Retina (tissue), 1 donor: ENCODE measurements around the gene MCCD1.

Experiments
- DNase-seq: peaks from one replicate; pipeline ENCODE4 v3.0.0-alpha.2; 2016

MCCD1 gene

DNA sequence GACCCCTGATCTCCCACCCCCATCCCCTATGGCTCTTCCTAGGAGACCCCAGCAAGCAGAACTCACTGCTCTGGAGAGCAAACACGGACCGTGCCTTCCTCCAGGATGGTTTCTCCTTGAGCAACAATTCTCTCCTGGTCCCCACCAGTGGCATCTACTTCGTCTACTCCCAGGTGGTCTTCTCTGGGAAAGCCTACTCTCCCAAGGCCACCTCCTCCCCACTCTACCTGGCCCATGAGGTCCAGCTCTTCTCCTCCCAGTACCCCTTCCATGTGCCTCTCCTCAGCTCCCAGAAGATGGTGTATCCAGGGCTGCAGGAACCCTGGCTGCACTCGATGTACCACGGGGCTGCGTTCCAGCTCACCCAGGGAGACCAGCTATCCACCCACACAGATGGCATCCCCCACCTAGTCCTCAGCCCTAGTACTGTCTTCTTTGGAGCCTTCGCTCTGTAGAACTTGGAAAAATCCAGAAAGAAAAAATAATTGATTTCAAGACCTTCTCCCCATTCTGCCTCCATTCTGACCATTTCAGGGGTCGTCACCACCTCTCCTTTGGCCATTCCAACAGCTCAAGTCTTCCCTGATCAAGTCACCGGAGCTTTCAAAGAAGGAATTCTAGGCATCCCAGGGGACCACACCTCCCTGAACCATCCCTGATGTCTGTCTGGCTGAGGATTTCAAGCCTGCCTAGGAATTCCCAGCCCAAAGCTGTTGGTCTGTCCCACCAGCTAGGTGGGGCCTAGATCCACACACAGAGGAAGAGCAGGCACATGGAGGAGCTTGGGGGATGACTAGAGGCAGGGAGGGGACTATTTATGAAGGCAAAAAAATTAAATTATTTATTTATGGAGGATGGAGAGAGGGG, 44.7 kb downstream of the MCCD1 start:
- no peak for DNase-seq

DNA sequence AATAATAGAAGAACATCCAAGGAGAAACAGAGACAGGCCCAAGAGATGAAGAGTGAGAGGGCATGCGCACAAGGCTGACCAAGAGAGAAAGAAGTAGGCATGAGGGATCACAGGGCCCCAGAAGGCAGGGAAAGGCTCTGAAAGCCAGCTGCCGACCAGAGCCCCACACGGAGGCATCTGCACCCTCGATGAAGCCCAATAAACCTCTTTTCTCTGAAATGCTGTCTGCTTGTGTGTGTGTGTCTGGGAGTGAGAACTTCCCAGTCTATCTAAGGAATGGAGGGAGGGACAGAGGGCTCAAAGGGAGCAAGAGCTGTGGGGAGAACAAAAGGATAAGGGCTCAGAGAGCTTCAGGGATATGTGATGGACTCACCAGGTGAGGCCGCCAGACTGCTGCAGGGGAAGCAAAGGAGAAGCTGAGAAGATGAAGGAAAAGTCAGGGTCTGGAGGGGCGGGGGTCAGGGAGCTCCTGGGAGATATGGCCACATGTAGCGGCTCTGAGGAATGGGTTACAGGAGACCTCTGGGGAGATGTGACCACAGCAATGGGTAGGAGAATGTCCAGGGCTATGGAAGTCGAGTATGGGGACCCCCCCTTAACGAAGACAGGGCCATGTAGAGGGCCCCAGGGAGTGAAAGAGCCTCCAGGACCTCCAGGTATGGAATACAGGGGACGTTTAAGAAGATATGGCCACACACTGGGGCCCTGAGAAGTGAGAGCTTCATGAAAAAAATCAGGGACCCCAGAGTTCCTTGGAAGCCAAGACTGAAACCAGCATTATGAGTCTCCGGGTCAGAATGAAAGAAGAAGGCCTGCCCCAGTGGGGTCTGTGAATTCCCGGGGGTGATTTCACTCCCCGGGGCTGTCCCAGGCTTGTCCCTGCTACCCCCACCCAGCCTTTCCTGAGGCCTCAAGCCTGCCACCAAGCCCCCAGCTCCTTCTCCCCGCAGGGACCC, 45.6 kb downstream of the MCCD1 start:
- DNase-seq = no peak

DNA sequence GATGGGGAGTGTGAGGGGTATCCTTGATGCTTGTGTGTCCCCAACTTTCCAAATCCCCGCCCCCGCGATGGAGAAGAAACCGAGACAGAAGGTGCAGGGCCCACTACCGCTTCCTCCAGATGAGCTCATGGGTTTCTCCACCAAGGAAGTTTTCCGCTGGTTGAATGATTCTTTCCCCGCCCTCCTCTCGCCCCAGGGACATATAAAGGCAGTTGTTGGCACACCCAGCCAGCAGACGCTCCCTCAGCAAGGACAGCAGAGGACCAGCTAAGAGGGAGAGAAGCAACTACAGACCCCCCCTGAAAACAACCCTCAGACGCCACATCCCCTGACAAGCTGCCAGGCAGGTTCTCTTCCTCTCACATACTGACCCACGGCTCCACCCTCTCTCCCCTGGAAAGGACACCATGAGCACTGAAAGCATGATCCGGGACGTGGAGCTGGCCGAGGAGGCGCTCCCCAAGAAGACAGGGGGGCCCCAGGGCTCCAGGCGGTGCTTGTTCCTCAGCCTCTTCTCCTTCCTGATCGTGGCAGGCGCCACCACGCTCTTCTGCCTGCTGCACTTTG, 46.7 kb downstream of the MCCD1 start, which contains the start of gene TNF:
Gene TNF (plus strand): TSS at position 231 of the 567 bp plus-strand sequence. CDS start 177 bp downstream, at position 408.
- DNase-seq = no peak

DNA sequence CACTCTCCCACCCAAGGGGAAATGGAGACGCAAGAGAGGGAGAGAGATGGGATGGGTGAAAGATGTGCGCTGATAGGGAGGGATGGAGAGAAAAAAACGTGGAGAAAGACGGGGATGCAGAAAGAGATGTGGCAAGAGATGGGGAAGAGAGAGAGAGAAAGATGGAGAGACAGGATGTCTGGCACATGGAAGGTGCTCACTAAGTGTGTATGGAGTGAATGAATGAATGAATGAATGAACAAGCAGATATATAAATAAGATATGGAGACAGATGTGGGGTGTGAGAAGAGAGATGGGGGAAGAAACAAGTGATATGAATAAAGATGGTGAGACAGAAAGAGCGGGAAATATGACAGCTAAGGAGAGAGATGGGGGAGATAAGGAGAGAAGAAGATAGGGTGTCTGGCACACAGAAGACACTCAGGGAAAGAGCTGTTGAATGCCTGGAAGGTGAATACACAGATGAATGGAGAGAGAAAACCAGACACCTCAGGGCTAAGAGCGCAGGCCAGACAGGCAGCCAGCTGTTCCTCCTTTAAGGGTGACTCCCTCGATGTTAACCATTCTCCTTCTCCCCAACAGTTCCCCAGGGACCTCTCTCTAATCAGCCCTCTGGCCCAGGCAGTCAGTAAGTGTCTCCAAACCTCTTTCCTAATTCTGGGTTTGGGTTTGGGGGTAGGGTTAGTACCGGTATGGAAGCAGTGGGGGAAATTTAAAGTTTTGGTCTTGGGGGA, 47.4 kb downstream of the MCCD1 start:
- DNase-seq = no peak

DNA sequence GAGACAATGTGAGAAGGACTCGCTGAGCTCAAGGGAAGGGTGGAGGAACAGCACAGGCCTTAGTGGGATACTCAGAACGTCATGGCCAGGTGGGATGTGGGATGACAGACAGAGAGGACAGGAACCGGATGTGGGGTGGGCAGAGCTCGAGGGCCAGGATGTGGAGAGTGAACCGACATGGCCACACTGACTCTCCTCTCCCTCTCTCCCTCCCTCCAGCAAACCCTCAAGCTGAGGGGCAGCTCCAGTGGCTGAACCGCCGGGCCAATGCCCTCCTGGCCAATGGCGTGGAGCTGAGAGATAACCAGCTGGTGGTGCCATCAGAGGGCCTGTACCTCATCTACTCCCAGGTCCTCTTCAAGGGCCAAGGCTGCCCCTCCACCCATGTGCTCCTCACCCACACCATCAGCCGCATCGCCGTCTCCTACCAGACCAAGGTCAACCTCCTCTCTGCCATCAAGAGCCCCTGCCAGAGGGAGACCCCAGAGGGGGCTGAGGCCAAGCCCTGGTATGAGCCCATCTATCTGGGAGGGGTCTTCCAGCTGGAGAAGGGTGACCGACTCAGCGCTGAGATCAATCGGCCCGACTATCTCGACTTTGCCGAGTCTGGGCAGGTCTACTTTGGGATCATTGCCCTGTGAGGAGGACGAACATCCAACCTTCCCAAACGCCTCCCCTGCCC, 48.3 kb downstream of the MCCD1 start:
- no peak for DNase-seq

DNA sequence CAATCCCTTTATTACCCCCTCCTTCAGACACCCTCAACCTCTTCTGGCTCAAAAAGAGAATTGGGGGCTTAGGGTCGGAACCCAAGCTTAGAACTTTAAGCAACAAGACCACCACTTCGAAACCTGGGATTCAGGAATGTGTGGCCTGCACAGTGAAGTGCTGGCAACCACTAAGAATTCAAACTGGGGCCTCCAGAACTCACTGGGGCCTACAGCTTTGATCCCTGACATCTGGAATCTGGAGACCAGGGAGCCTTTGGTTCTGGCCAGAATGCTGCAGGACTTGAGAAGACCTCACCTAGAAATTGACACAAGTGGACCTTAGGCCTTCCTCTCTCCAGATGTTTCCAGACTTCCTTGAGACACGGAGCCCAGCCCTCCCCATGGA, 48.8 kb downstream of the MCCD1 start:
- no peak for DNase-seq

DNA sequence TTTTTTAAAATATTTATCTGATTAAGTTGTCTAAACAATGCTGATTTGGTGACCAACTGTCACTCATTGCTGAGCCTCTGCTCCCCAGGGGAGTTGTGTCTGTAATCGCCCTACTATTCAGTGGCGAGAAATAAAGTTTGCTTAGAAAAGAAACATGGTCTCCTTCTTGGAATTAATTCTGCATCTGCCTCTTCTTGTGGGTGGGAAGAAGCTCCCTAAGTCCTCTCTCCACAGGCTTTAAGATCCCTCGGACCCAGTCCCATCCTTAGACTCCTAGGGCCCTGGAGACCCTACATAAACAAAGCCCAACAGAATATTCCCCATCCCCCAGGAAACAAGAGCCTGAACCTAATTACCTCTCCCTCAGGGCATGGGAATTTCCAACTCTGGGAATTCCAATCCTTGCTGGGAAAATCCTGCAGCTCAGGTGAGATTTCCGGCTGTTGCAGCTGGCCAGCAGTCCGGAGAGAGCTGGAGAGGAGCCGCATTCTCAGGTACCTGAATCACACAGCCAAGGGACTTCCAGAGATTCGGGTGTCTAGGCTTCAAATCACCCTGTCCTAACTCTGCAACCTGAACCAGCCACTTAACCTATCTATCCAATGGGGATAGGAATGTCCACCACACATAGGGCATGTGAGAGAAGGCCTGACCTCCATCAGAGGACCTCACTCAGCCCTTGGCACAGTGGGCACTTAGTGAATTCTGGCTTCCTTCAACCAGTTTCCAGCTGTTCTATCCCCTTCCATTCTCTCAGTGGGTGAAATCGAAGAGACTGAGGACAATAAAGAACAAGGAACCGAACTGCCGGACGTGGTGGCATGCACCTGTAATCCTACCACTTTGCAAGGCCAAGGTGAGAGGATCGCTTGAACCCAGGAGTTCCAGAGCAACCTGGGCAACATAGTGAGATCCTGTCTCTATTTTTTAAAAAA, 49.7 kb downstream of the MCCD1 start:
- no peak for DNase-seq

DNA sequence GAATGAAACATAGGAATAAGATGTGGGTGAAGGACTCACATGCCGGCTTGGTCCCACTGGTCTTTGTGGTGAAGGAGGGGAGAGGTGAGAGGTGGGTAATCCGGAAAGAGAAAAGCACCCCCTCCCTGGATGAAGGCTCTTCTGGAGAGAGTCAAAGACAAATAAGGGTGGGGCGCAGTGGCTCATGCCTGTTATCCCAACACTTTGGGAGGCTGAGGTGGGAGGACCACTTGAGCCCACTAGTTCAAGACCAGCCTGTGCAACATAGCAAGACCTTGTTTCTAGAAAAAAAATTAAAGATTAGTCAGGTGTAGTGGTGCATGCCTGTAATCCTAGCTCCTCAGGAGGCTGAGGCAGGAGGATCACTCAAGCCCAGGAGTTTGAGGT, 50.4 kb downstream of the MCCD1 start:
- no peak for DNase-seq
